ENCODE data around the gene INPP5A.

INPP5A gene

DNA sequence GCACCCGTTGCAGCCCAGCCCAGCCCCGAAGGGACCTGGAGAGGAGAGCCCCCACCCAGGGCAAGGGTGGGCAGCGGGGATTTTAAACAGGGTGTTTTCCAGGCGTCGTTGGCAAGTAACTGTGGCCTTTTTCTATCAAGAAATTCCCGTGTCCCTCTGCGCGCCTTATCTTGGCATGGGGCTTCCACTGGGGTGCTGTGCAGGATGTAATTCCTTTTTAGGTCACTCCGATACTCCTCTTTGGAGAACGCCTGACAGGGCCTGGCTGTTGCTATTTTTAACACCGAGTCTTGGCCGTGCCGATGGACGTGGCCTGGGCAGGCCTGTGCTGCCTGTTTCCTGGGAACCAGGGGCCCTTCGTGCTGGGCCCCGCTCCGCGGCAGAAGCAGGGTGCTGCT lies 93.8 kb downstream of the INPP5A start:
- TF ChIP-seq, protein P1, sequence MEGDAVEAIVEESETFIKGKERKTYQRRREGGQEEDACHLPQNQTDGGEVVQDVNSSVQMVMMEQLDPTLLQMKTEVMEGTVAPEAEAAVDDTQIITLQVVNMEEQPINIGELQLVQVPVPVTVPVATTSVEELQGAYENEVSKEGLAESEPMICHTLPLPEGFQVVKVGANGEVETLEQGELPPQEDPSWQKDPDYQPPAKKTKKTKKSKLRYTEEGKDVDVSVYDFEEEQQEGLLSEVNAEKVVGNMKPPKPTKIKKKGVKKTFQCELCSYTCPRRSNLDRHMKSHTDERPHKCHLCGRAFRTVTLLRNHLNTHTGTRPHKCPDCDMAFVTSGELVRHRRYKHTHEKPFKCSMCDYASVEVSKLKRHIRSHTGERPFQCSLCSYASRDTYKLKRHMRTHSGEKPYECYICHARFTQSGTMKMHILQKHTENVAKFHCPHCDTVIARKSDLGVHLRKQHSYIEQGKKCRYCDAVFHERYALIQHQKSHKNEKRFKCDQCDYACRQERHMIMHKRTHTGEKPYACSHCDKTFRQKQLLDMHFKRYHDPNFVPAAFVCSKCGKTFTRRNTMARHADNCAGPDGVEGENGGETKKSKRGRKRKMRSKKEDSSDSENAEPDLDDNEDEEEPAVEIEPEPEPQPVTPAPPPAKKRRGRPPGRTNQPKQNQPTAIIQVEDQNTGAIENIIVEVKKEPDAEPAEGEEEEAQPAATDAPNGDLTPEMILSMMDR (IDR thresholded peaks at IDR 0.05; ENCODE audit: low read depth, low read length), result no peak
- Histone ChIP-seq H3K27me3 (ENCODE audit: insufficient read depth, low read depth, severe bottlenecking) (no peaks in the 10 kb centered on the region), H3K27ac (no peak overlapping the region)

DNA sequence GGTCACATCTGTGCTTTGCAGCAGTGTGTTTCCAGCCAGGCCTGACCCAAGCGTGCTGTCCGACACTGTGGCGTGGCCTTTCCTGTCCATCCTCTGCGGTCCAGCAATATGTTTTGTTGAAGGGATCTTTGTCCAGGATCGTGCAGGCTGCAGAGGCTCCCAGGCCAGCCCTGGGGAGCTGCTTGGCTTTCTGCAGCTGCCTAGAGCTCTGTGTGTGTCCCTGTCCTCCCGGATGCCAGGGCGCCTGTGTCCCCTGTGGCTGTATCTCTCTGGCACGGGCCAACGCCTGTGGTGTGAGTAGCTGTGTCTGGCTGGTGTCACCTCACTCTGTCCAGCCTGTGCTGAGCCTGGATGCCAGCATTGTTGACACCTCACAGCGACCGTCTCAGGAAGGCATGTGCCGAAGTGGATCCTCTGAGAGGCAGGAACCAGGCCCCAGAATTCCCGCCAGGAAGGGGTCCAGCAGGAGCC lies 94.5 kb downstream of the INPP5A start:
- no peak overlapping the region for H3K27ac ChIP-seq
- no peaks in the 10 kb centered on the region for H3K9me3 ChIP-seq (ENCODE audit: severe bottlenecking)
- no peaks in the 10 kb centered on the region for H3K27me3 ChIP-seq (ENCODE audit: insufficient read depth, low read depth, severe bottlenecking)
- H3K36me3 ChIP-seq, result no peaks in the 10 kb centered on the region
- no peak overlapping the region for H3K4me3 ChIP-seq (ENCODE audit: low read depth, low read length)
- no peak for DNase-seq
- TF ChIP-seq, protein P1 (IDR thresholded peaks at IDR 0.05; ENCODE audit: low read depth, low read length), result no peak

More for the DNA sequence above, 93.8 kb downstream of the INPP5A start:
- no peak overlapping the region for H3K4me3 ChIP-seq (ENCODE audit: low read depth, low read length)
- no peaks in the 10 kb centered on the region for H3K36me3 ChIP-seq
- H3K9me3 ChIP-seq (ENCODE audit: severe bottlenecking), result no peaks in the 10 kb centered on the region
- no peak for DNase-seq

GRCh38 chr10:132632851-132633684 lies 95.5 kb downstream of the INPP5A start:
- Histone ChIP-seq H3K36me3 (no peaks in the 10 kb centered on the region), H3K27me3 (ENCODE audit: insufficient read depth, low read depth, severe bottlenecking) (no peaks in the 10 kb centered on the region), H3K9me3 (ENCODE audit: severe bottlenecking) (no peaks in the 10 kb centered on the region), H3K4me3 (ENCODE audit: low read depth, low read length) (no peak overlapping the region), H3K27ac (no peak overlapping the region)
- TF ChIP-seq, protein P1 (IDR thresholded peaks at IDR 0.05; ENCODE audit: low read depth, low read length), result no peak
- no peak for DNase-seq

DNA sequence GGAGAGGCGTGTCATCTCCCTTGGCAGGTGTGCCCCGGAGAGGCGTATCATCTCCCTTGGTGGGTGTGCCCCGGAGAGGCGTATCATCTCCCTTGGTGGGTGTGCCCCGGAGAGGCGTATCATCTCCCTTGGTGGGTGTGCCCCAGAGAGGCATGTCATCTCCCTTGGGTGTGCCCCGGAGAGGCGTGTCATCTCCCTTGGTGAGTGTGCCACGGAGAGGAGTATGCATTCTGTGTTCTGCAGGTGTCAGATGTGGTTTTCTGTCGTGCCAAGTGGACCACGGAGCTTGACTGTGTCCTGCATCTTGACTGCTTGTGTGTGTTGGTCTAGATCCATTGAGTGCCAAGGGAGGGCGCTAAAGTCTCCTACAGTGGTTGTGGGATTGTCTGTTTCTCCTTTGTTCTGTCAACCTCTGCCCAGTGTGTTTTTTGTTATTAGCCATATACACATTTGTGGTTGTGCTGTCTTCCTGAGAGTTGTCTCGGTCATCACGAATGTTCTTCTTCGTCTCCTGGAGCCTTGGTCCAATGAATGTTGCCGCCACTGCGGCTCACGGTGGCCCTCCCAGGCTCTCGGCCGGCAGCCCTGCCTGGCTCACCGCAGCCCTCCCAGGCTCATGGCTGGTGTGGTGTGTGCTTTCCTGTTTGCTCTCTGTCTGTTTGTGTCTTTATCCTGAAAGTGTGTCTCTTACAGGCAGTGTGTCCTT lies 96.8 kb downstream of the INPP5A start:
- Histone ChIP-seq H3K27ac (no peak overlapping the region), H3K36me3 (no peaks in the 10 kb centered on the region), H3K9me3 (ENCODE audit: severe bottlenecking) (no peaks in the 10 kb centered on the region), H3K27me3 (ENCODE audit: insufficient read depth, low read depth, severe bottlenecking) (no peaks in the 10 kb centered on the region), H3K4me3 (ENCODE audit: low read depth, low read length) (no peak overlapping the region)
- TF ChIP-seq, protein P1 (IDR thresholded peaks at IDR 0.05; ENCODE audit: low read depth, low read length), result peak; percentile 47; the same call in 1 of the 2 replicates
- DNase-seq, result no peak

DNA sequence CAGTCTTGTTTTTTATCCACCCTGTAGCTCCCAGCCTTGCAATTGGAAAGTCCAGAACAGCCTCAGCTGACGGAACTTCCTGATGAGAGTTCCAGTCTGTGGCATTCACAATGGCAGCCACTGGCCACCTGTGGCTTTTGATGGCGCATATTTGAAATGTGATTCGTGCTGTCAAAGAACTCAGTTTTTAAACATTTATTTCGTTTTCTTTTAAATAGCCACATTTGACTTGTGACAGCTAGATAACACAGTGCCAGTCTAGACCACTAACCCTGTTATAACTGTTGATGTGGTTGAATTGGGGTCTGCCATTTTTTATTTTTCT lies 97.3 kb downstream of the INPP5A start:
- Histone ChIP-seq H3K27ac (no peak overlapping the region), H3K27me3 (ENCODE audit: insufficient read depth, low read depth, severe bottlenecking) (no peaks in the 10 kb centered on the region), H3K36me3 (no peaks in the 10 kb centered on the region), H3K9me3 (ENCODE audit: severe bottlenecking) (no peaks in the 10 kb centered on the region), H3K4me3 (ENCODE audit: low read depth, low read length) (no peak overlapping the region)
- TF ChIP-seq, protein P1 (IDR thresholded peaks at IDR 0.05; ENCODE audit: low read depth, low read length), result no peak
- no peak for DNase-seq

All from WERI-Rb-1 (cell line).